ENCODE data around the gene TFDP1. TPM values are rescaled to one million over a fixed set of nuclear protein-coding genes. Genes with fewer than 3 reads are reported as not detected.

TFDP1 gene
- total RNA-seq, 6 experiments from 2014 or later, result 121 to 155 (median 150) TPM

DNA sequence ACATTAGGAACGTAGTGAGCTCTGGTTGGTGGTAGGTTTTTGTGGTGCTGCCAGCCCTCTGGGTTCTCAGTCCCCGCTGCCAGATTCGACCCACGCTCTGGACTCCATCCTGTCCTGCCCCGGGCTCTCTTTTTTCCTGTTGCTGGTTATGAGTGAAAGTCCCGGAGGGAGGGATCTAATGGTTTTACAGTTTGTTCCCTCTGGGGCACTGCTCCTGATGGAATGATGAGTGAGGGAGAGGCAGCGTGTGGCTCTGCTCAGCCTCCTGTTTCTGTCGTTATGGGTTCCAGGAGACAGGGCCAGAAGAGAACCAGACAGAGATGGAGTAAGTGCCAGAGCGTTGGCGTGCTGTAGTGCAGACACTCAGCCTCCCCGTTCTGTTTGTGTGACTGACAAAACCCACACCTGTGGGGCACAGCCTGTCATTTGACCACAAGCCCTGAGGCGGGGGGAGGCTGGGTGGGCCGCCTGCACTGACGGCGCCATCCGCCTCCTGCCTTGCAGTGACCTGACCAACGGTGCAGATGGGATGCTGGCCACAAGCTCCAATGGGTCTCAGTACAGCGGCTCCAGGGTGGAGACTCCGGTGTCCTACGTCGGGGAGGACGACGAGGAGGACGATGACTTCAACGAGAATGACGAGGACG lies 55.2 kb downstream of the TFDP1 start:
- DNase-seq, result no peak
- H3K27me3 Mint-ChIP-seq (ENCODE audit: insufficient read depth), result no peaks in the 10 kb centered on the region
- no peaks in the 10 kb centered on the region for H3K4me1 Mint-ChIP-seq (ENCODE audit: low read depth)
- H3K36me3 Mint-ChIP-seq (ENCODE audit: low read depth), result peaks cover 68% of the 10 kb centered on the region
- no peak overlapping the region; the same call in 1 of the 2 replicates for H3K4me3 Mint-ChIP-seq
- no peak overlapping the region for H3K27ac Mint-ChIP-seq
- H3K9me3 Mint-ChIP-seq, result no peaks in the 10 kb centered on the region
- TF ChIP-seq, protein P1, sequence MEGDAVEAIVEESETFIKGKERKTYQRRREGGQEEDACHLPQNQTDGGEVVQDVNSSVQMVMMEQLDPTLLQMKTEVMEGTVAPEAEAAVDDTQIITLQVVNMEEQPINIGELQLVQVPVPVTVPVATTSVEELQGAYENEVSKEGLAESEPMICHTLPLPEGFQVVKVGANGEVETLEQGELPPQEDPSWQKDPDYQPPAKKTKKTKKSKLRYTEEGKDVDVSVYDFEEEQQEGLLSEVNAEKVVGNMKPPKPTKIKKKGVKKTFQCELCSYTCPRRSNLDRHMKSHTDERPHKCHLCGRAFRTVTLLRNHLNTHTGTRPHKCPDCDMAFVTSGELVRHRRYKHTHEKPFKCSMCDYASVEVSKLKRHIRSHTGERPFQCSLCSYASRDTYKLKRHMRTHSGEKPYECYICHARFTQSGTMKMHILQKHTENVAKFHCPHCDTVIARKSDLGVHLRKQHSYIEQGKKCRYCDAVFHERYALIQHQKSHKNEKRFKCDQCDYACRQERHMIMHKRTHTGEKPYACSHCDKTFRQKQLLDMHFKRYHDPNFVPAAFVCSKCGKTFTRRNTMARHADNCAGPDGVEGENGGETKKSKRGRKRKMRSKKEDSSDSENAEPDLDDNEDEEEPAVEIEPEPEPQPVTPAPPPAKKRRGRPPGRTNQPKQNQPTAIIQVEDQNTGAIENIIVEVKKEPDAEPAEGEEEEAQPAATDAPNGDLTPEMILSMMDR (IDR thresholded peaks at IDR 0.05), result no peak

DNA sequence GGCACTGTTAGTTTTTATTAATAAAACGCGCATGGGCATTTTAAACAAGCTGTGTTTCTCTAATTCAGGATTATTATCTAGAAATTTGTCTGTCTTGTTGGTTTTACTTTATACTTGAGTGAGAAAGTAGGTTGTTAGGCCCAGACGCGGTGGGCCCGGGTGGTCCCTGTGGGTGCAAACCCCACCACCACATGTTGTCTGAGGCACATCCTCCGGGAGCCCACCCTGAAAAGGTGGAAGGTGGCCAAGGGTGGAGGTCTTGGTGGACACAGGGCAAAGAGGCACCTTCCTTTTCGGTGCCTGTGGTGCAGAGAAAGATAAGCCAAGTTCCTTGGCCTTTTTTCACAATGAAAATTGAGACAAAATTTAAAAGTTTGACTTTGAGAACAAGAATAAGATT lies 56.9 kb downstream of the TFDP1 start:
- Mint-ChIP-seq H3K27ac (no peak overlapping the region), H3K9me3 (no peaks in the 10 kb centered on the region)
- no peak for DNase-seq

DNA sequence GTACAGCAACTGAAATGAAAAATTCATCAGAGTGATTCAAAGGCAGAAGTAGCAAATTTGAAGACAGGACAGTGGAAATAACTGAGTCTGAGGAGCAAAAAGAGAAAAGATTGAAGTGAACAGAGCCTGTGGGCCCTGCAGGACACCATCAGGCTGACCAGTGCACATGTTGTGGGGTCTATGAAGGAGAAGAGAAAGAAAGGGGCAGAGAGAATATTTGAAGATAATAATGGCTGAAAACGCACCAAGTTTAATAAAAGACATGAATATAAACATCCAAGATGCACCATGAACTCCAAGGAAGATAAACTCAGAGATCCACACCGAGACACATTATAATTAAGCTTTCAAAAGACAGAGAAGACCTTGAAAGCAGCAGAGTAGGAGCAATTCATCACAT lies 58.0 kb downstream of the TFDP1 start:
- TF ChIP-seq, protein P1 (IDR thresholded peaks at IDR 0.05), result no peak
- no peak for DNase-seq
- Mint-ChIP-seq H3K36me3 (ENCODE audit: low read depth) (peaks cover 62% of the 10 kb centered on the region), H3K4me1 (ENCODE audit: low read depth) (peaks cover 15% of the 10 kb centered on the region), H3K27me3 (ENCODE audit: insufficient read depth) (peaks cover 2% of the 10 kb centered on the region), H3K4me3 (no peak overlapping the region), H3K27ac (no peak overlapping the region), H3K9me3 (no peaks in the 10 kb centered on the region)

More for the DNA sequence above, 56.9 kb downstream of the TFDP1 start:
- no peak overlapping the region for H3K4me3 Mint-ChIP-seq
- H3K4me1 Mint-ChIP-seq (ENCODE audit: low read depth), result peaks cover 3% of the 10 kb centered on the region
- no peaks in the 10 kb centered on the region for H3K27me3 Mint-ChIP-seq (ENCODE audit: insufficient read depth)
- TF ChIP-seq, protein P1 (IDR thresholded peaks at IDR 0.05), result no peak
- H3K36me3 Mint-ChIP-seq (ENCODE audit: low read depth), result peaks cover 67% of the 10 kb centered on the region

GRCh38 chr13:113643593-113643992 lies 59.0 kb downstream of the TFDP1 start:
- peaks cover 6% of the 10 kb centered on the region for H3K27me3 Mint-ChIP-seq (ENCODE audit: insufficient read depth)
- no peak for DNase-seq
- H3K4me1 Mint-ChIP-seq (ENCODE audit: low read depth), result peaks cover 19% of the 10 kb centered on the region
- H3K27ac Mint-ChIP-seq, result no peak overlapping the region
- no peaks in the 10 kb centered on the region for H3K9me3 Mint-ChIP-seq
- no peak overlapping the region for H3K4me3 Mint-ChIP-seq
- peaks cover 61% of the 10 kb centered on the region for H3K36me3 Mint-ChIP-seq (ENCODE audit: low read depth)
- TF ChIP-seq, protein P1 (IDR thresholded peaks at IDR 0.05), result no peak

- Mint-ChIP-seq H3K27me3 (ENCODE audit: insufficient read depth) (peaks cover 8% of the 10 kb centered on the region), H3K36me3 (ENCODE audit: low read depth) (peaks cover 51% of the 10 kb centered on the region), H3K4me1 (ENCODE audit: low read depth) (peaks cover 19% of the 10 kb centered on the region), H3K9me3 (no peaks in the 10 kb centered on the region), H3K27ac (no peak overlapping the region), H3K4me3 (no peak overlapping the region)
- TF ChIP-seq, protein P1 (IDR thresholded peaks at IDR 0.05), result no peak
- DNase-seq, result no peak
Measured at GRCh38 chr13:113644800-113645199, 60.2 kb downstream of the TFDP1 start.
